HS-5 (cell line): ENCODE results near the gene PIP4K2A.

Experiments
- DNase-seq: peaks from one replicate; pipeline ENCODE4 v3.0.0-alpha.2; 2012; ENCODE audit warnings: low read depth

Gene PIP4K2A

DNA sequence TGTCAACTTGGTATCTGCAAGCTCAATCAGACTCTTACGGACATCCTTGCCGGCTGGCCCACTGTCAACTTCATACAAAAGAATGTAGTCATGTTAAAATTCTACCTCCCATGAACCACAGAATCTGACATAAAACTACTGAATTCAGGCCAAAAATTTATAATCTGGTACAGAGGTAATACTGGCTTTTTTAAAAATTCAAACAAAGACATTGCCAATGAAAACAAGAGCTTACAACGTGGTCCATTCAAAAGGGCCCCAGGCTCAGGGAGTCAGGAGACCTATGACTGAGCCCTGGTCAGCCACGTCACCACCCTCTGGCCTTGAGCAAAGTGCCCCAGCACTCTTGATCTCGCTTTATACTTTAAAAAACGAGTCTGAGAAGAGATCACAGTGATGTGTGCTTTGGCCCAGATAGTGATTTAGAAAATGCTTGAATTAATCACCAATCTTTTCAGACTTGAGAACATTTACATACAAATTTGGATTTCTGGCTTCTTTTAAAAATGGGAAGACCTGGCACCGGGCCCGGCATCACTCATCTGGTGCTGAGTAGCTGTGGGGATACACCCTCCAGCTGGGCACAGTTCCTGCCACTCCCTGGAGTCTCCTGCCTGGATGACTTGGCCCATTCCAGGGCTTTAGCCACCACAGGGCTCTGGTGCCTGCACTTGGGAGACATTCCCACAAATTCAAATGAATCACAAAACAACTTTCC lies 94.1 kb downstream of the PIP4K2A start:
- peak; percentile 80 for DNase-seq

DNA sequence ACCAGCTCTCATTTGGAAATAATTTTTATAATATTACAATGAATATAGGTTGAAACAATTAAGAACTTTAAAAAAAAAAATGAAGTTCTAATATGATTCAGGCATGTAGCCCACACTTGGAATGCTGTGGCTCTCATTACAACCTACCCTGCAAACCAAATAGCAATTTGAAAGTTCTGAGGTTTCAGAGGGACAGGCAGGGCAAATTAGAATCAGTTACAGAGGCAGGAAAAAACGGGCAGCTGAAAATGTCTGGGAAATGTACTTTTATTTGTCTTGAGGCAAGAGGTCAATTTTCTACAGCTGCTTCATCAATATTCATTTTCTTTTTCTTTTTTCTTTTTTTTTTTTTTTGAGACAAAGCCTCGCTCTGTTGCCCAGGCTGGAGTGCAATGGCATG lies 95.3 kb downstream of the PIP4K2A start:
- DNase-seq: no peak

DNA sequence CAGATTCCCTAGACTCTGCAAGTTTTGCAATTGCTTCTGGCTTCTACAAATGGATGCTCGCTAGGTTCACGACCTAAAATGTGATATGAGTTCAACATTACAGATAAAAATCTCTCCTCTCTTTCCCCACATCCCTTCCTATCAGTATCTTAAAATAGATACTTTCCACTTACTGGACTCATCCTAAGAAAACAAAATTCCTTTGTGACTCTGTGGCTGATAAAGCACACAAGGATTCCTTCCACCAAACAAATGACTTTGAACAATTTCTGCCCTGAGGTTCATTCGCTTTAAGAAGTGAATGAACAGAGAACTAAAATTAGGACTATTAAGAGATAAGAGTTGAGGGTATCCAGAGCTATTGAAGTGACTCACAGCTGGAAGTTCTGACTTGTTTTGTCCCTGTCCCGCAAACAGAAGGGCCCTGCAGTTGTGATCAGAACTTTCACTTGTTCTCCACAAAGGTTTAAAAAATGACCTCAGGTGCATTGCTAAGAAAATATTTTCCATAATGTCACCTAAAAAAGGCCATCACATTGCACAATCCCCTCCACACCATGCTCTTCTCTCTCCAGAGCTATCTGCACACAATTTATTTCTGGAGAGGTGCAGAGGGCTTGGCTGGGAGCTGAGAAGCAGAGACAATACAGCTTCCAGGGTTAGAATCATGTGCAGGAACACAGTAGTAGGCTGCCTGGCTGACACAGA lies 96.1 kb downstream of the PIP4K2A start:
- DNase-seq: no peak

DNA sequence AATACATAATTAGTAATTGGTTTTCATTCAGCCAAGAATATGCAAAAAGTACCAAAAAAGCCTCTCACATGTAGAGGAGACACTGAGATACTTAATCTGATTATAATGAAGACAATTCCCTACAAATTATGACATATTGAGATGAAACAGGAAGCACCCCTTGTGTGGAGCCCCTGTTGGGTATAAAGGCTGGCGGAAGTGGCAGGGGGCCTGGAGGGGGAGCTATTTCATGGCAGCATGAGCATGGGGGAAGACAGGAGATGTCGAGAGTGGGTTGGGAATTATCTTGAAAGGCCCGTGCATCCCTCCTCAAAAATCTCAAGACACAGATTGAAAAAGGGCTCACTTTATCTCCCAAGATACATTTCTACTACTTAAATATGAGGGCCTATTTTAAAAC lies 96.9 kb downstream of the PIP4K2A start:
- no peak for DNase-seq

DNA sequence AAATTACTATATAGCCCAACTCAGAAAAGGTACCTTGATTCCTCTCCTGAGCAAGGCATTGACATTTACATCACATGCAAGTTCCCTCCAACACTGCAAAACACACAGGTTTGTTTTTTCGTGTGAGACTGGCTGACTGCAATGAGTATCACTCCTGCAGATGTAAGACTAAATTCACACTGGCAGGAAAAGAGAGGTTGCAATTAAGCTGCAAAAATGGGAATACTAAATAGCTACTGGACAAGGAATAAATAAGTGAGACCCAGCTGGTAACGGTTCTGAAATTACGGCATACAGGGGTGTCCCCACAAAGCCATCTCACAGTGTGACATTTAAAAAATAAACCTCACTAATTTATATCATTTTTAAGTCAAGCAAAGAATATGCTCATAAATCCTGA lies 97.3 kb downstream of the PIP4K2A start:
- DNase-seq: no peak

DNA sequence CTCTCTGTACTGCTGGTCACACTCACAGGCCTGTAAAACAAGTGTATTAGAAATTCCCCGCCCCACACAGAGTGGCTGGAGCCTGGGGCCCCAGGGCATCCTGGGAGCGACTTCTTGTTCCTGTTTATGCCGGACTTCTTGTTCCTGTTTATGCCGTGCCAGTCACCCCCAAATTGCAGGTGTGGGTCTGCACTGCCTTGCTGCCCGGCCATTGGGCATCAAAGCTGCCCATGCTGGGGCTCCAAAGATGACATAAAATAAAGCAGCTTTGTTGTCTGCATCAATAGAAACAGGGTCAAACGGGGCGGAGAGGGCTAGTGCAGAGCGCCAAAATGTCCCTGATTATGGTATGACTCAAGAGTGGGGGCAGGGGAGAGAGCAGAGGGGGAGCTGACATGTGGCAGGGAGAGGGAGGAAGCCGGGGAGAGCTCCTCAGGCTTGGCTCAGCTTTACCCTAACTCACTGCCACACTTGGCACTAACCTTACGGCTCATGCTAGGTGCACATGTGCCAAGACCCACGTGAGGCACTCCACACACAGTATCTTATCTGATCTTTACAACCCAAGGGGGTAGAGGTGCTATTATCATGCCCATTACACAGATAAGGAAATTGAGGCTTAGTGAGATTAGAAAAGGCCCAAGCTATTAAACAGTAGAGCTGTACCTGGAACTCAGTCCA lies 98.4 kb downstream of the PIP4K2A start:
- DNase-seq: no peak

DNA sequence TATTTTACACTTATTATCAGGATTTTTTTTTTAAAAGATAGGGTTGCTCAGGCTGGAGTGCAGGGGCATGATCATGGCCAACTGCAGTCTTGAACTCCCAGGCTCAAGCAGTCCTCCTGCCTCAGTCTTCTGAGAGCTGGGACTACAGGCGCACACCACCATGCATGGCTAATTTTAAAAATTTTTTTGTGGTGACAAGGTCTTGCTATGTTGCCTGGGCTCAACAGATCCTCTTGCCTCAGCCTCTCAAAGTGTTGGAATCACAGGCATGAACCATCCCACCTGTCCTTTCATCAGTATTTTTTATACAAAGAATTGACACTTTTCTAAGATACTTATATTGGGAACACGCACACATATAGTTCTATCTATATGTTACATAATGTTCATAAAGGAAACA lies 99.3 kb downstream of the PIP4K2A start:
- no peak for DNase-seq

DNA sequence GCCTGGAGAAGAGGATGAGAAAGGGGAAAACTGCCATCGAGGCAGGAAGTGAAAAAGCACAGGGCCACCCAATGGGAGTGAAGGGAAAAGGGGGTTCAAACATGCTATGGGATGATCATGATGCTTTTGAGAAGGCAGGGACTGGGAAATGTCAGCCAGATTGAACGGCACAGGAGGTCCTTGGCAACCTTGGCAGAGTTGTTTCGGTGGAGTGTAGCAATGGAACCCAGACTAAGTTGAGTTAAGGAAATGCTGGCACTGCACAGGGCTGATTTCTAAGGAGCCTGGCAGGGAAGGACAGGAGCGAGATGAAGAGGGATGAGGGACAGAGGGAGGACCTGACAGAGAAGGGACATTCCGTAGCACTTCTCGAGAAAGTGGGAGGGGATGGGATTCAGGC lies 101.4 kb downstream of the PIP4K2A start:
- no peak for DNase-seq

DNA sequence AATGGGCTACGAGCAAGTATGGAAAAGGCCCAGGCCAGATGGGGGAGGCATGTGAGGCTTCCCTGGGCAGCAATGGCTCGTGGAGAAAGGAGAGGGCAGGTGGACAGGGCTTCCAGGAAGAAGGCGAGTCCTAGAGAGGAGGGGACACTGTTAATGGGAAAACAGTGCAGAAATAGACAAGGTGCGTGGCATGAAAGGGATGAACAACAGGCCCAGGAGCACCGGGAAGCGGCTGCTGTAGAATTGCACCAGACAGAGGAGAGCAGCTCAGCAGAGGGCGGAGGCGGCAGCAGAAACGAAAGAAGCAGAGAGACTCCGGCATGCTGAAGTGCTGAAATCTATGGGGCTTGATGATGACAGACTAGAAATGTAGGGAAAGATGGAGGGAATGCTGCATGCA lies 102.1 kb downstream of the PIP4K2A start:
- no peak for DNase-seq

DNA sequence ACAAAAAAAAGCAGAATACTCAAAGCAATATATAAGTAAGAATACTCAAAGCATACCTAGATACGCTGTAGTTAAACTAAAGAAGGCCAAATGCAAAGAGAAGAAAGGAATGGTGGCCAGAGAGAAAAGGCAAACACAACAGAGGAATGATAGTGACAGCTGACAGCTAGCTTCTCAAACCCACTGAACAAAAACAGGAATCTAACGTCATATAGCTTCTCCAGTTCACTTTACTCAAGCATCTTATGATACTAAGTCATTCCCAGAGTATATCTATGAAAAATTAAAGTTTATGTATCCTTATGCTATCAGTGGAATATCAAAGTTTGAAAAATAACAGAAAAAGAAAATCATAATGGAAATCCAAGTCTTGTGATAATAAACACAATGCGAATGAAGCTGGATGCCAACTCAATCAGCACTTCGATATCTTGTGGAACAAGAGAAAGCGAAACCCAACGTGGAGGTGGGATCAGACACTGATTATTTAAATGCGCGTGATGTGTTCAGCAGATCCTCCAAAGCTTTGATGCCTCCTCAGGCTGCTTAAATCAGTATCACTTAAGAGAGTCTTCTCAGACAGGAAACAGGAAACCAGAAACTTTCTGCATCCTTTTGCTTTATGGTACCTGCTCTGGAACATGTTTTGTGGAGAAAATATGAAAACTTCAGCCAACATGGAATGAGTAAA lies 102.8 kb downstream of the PIP4K2A start:
- DNase-seq: no peak

DNA sequence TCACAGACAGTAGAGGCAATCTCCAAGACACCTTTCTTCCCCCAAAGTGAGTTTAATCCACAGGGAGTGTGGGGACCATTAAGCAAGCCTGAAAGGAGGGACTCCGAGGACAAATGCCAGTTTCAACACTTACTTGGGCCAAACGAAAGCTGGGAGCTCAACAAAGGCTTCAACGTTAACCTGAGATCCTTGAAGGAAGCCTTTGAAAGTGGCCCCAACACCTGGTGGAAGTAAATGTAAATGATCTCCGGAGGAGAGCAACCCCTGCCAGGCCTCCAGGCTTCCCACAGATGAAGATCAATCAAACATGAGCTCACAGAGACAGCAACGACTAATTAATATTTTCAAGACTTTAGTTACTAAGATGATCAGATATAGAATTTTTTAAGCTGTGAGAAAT lies 103.8 kb downstream of the PIP4K2A start:
- DNase-seq: no peak

DNA sequence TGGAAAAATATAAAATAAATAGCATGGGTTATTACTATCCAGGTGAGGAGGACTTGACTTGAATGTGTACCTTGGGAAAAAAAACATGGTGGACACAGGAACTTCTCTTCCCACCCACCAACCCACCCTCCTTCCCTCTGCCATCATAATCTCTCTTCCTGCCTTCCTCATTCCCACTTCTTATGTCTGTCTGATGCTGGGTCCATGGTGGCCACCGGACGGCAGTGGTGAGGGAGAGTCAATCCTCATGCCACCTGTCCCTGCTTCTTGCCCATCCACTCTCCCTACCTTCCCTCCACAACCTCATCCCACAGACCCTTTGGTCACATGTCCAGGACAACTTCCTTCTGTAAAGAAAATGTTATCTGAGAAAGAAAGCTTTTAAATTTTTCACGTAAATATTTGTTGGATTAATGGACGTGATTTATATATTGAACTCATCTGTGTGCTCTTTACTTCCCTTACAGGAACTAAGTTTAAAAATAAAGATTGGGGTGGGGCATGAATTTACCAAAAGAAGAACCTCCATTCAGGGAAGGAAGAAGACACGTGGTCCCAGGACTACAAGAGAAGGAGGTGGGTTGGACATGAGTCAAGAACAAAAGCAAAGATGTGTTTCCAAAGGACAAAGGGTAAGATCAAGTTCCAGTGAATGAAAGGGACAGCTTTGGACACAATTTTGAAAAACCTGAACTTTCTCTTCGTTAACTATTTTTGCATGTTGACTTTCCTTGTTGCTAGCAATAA lies 104.5 kb downstream of the PIP4K2A start:
- no peak for DNase-seq

DNA sequence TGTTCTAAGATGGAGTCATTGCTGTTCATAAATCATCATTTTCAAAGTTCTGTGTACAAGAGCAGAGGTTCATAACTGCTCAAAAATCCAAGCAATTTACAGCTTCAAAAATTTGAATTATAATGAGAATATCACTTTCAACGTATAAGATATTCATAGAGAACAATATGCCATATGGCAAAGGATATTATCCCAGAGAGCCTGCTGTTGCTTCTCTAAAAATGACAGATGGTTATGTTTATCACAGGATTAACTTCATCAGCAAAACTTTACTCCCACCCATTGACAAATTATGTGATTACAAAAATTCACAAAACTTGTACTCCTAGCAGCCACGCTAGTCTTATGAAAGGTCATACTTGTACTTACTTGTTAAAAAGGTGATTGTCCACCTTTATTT lies 105.1 kb downstream of the PIP4K2A start:
- no peak for DNase-seq

DNA sequence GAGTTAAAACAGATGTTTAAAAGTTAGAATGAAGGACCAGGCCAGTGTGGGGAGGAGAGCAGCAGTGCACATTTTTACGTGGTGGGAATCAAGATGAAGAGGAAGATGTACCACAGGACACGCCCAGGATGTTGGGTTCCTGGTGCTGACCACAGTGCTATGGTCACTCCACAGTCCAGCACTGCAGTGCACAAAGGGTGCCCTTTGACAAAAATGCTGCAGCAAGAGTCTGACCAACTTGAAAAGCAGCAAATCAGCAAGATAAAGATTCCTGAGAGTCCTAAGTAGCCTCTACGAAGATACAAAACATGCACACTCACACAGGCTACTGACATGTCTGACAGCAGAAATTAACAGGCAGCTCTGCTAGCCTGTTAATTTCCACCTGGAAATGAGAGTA lies 107.1 kb downstream of the PIP4K2A start:
- DNase-seq: no peak

DNA sequence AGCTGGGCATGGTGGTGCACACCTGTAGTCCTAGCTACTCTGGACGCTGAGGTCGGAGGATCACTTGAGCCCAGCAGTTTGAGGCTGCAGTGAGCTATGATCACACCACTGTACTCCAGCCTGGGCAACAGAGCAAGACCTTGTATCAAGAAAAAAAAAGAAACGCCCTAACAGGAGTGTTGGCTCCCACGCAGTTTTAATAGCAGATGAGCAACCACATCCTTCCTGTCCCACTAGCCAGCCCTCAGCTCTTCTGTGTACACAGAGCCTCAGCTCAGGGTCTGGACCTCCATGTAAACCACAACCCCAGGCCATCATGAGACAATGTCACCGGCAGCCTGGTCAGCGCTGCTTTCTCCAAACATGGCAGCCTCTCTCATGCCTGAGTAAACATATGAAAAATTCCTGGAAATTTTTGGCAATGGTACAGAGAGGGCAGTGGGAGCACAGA lies 108.2 kb downstream of the PIP4K2A start:
- no peak for DNase-seq

DNA sequence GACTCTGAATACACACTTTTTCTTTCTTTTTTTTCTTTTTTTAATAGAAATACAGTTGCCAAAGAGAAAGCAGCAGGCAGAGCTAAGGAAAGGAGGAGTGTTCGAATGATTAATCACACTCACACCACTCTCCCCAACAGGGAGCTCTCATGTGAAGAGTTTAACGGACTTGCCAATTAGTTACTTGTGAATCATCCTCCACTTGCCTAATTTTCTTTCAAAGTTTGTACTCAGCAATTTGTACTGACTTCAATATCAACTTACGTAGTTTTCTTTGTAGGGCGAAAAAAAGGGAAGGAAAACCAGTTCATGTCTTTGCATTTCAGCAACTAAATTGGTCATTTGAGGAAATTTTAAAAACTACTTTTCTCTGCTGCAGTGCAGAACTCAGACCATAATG lies 109.2 kb downstream of the PIP4K2A start:
- DNase-seq: no peak

DNA sequence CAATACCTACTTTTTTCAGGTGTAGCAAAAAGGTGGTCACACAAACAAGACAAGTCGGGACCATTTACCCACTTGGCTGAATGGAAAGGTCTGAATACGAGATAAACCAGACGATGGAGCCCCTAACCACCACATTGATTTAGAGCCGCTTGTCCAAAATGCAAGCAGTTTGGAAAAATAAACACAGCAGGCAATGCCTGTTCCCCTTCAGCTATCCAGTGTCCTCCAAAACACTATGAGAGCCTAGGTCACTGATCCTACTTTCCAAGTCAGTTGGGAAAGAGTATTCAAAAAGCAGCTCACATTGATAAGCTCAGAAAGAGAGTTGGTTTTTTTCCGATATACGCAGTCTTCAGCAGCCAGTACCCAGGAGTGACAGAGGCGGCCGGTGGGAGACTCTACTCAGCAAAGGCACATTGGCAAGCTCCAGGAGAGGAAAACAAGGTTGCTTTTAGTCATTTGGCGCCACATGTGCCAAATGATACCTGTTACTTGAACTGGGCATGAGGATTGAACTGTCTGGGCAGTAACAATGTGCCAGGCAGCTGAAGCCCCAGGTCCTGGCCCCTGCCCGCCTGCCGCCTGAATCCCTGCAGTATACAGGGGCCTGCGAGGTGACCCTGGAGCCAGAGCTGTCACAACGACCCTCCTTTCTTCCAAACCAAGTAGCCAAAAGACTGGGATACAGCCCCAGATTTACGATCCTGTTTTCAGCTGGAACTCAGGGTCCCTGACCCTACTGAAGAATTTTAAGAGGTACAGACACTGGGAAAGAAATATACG lies 109.8 kb downstream of the PIP4K2A start:
- no peak for DNase-seq

DNA sequence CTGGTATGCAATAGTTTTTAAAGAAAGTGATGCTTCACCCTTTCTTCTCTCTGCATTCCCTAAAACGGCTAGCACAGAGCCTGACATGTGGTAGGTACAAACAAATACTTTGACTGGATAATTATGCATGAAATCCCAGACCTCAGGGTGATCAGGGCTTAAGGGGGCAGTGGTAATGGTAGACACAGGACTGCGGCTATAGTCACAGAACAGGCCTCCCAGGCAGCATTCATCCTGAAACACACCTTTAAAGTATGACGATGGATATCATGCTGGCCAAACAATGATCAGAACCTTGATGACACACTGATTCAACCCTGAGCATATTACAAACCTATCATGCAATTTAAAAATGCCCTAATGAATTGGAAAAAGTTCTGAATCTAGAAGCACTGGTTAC lies 110.8 kb downstream of the PIP4K2A start:
- no peak for DNase-seq

DNA sequence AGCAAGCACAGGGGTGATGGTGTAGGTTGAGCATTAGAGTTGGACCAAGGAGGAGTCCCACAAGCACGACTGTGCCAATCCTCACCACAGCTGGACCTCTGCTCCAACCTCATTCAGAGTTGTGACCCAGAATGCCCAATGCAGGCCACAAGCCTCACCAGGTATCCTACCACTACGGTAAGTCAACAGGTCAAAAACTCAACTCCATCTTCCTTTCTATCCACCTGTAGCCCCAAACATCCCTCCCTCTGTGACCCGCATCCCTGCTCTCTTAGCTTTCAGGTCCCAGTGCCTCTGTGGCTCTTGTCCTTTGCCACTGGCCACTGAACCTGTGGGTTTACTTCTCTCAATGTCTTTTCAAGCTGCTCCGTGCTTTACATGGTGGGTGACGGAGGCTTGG lies 112.8 kb downstream of the PIP4K2A start:
- no peak for DNase-seq

DNA sequence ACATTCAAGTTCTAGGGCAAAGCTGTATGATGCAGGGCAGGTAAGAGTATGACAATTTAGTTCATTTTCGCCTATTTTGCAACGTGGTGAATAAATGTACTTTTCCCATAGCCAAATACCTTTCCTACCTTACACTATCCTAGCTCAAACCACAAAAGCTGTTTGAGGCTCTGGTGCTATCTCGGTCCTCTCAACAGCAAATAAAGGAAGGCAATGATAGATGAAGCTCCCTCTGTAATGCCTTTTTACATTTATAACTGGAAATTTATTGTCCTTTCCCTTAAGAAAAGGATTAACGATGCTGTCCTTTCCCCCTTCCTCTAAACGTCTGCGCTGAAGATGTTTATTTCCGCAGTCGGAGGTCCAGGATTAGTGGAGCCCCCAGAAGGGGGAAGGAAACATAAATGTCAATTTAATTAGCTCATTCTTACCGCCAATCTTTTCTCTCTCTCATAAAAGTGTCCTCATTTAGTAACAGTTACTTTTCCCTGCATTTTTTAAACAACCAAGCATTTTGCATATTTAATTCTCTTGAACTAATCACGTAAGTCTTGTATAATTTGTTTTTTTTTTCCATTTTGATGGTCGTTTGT lies 114.6 kb downstream of the PIP4K2A start:
- no peak for DNase-seq
